Parathyroid adenoma (tissue), 2 donors: ENCODE measurements around the gene WRAP73.

ENCODE experiments used
- H2AFZ ChIP-seq: fragments of 300-600 bp; sonication (generic); one replicate; pipeline ENCODE4 v1.7.0; 2017; ENCODE audit warnings: antibody characterized with exemption, mild to moderate bottlenecking
- H3K27ac ChIP-seq: fragments of 300-600 bp; sonication (generic); one replicate; pipeline ENCODE4 v1.7.0; 2017
- H3K27me3 ChIP-seq: fragments of 300-600 bp; sonication (generic); one replicate; pipeline ENCODE4 v1.7.0; 2017; ENCODE audit warnings: low read length; ENCODE audit not compliant: control insufficient read depth, insufficient read depth
- H3K36me3 ChIP-seq: fragments of 300-600 bp; sonication (generic); one replicate; pipeline ENCODE4 v1.7.0; 2017; ENCODE audit warnings: low read length; ENCODE audit not compliant: control insufficient read depth, insufficient read depth
- H3K4me1 ChIP-seq: fragments of 300-600 bp; sonication (generic); one replicate; pipeline ENCODE4 v1.7.0; 2017; ENCODE audit warnings: control low read depth
- H3K4me2 ChIP-seq: fragments of 300-600 bp; sonication (generic); one replicate; pipeline ENCODE4 v1.7.0; 2017; ENCODE audit warnings: low read length
- H3K4me3 ChIP-seq: fragments of 300-600 bp; sonication (generic); one replicate; pipeline ENCODE4 v1.7.0; 2017; ENCODE audit warnings: low read depth, low read length
- H3K79me2 ChIP-seq: fragments of 300-600 bp; sonication (generic); one replicate; pipeline ENCODE4 v1.7.0; 2017; ENCODE audit warnings: control low read depth
- H3K9ac ChIP-seq: fragments of 300-600 bp; sonication (generic); one replicate; pipeline ENCODE4 v1.7.0; 2017; ENCODE audit warnings: mild to moderate bottlenecking
- H3K9me3 ChIP-seq: fragments of 300-600 bp; sonication (generic); one replicate; pipeline ENCODE4 v1.7.0; 2017; ENCODE audit warnings: low read length; ENCODE audit not compliant: control insufficient read depth
- TF ChIP-seq, protein P1 (sequence below): fragments of 300-600 bp; sonication (generic); IDR thresholded peaks from one replicate; pipeline ENCODE4 v1.7.0; 2017; ENCODE audit warnings: antibody characterized with exemption, mild to moderate bottlenecking
- donor health status: primary hyperparathyroidism.

The WRAP73 gene

DNA sequence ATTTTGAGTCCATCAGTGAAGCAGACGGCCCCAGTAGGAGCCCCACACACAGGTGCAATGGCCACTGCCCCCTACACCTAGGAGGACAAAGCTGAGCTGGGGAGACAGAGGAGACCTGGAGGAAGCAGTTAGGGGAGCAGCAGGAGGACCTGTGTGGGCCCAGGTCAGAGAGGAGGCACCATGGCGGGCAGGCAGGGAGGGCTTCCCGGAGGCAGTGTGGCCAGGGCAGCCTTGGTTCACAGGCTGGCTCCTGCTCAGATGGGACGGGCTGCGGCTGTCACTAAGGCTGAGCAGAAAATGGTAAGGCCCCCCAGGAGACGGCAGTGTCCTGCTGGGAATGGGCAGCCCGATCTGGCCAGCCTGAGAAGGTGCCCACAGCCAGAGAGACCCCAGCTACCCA, 54.0 kb downstream of the WRAP73 start:
- Histone ChIP-seq H3K4me1 (no peaks in the 10 kb centered on the region), H3K9ac (no peak overlapping the region), H3K9me3 (no peaks in the 10 kb centered on the region), H3K79me2 (no peaks in the 10 kb centered on the region), H3K4me3 (no peak overlapping the region), H3K27me3 (no peaks in the 10 kb centered on the region), H3K36me3 (no peaks in the 10 kb centered on the region), H3K4me2 (no peak overlapping the region), H3K27ac (no peak overlapping the region), H2AFZ (no peak overlapping the region)
- TF ChIP-seq, protein P1, sequence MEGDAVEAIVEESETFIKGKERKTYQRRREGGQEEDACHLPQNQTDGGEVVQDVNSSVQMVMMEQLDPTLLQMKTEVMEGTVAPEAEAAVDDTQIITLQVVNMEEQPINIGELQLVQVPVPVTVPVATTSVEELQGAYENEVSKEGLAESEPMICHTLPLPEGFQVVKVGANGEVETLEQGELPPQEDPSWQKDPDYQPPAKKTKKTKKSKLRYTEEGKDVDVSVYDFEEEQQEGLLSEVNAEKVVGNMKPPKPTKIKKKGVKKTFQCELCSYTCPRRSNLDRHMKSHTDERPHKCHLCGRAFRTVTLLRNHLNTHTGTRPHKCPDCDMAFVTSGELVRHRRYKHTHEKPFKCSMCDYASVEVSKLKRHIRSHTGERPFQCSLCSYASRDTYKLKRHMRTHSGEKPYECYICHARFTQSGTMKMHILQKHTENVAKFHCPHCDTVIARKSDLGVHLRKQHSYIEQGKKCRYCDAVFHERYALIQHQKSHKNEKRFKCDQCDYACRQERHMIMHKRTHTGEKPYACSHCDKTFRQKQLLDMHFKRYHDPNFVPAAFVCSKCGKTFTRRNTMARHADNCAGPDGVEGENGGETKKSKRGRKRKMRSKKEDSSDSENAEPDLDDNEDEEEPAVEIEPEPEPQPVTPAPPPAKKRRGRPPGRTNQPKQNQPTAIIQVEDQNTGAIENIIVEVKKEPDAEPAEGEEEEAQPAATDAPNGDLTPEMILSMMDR = no peak

DNA sequence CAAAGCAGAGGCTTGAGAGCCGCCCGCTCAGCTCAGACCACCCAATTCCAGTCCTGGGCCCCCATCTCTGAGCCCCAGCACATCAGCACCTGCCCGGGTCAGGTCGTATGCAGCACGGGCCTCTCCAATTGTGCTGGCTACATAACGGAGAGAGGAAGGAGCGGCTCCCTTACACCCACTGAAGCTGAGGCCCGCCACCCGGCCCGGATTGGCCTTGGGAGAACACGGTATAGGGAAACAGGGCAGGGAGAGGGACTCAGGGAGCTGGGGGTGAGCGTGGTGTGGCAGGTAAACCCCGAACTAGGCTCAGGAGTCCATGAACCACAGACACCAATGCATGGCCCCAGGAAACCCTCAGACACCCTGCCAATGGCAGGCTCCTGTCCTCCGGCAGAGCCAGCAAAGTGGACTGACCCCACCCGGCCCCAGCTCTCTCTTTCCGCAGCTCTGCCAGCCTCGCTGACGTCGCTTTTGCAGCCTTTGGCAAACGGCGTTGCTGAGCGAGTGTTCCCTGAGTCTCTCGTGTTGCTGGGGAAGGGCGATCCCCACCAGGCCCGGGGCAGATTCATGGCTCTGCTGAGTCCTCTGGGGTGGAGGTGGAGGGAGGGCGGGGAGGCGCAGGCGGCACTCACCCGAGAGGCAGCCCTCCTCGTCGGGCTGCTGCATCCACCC, 55.1 kb downstream of the WRAP73 start:
- Histone ChIP-seq H3K9me3 (no peaks in the 10 kb centered on the region), H3K9ac (no peak overlapping the region), H2AFZ (no peak overlapping the region), H3K36me3 (no peaks in the 10 kb centered on the region), H3K4me1 (no peaks in the 10 kb centered on the region), H3K27ac (no peak overlapping the region), H3K27me3 (no peaks in the 10 kb centered on the region), H3K79me2 (no peaks in the 10 kb centered on the region), H3K4me3 (no peak overlapping the region), H3K4me2 (no peak overlapping the region)
- TF ChIP-seq, protein P1 = no peak

DNA sequence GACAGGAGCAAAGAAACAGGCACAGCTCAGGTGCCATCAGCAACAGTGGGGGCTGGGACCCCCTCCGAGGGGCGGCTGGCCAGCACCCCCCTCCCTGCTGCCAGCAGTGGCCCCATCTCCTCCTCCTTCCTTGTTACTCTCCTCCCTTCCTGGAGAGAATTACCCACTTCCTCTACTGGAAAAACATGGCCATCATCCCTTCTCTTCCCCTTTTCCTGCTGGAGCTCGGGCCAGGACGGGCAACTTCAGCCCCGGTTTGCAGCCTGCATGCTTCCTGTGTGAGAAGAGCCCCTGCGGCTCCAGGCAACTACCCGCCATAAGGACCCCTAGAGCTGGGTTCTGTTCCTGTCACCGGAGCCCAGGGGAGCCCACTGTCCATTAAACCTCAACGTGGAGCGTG, 56.2 kb downstream of the WRAP73 start:
- Histone ChIP-seq H3K4me3 (no peak overlapping the region), H2AFZ (no peak overlapping the region), H3K4me1 (no peaks in the 10 kb centered on the region), H3K79me2 (no peaks in the 10 kb centered on the region), H3K27ac (no peak overlapping the region), H3K27me3 (no peaks in the 10 kb centered on the region), H3K9me3 (no peaks in the 10 kb centered on the region), H3K9ac (no peak overlapping the region), H3K36me3 (no peaks in the 10 kb centered on the region), H3K4me2 (no peak overlapping the region)
- TF ChIP-seq, protein P1 = no peak

DNA sequence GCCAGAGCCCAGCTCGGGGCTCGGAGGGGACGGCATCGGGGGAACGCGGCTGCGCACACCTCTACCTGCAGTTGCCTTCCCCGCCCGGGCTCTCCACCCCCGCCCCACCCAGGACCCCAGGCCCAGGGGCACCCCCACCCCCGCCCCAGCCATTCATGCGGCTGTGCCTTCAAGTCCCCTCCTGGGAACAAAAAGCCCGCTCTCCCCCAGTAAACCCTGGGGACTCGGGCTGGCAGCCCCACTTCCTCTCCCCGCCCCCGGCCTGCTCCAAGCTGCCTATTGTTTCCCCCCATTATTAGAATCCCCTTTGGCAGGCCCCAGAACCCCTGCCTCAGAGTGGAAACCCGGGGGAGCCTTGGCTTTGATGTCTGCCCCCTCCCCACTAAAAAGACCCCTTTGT, 56.6 kb downstream of the WRAP73 start:
- Histone ChIP-seq H3K9me3 (no peaks in the 10 kb centered on the region), H3K27me3 (no peaks in the 10 kb centered on the region), H2AFZ (no peak overlapping the region), H3K79me2 (no peaks in the 10 kb centered on the region), H3K36me3 (no peaks in the 10 kb centered on the region), H3K9ac (no peak overlapping the region), H3K4me2 (no peak overlapping the region), H3K4me1 (no peaks in the 10 kb centered on the region), H3K4me3 (no peak overlapping the region), H3K27ac (no peak overlapping the region)
- TF ChIP-seq, protein P1 = no peak
